ENCODE measurements around the gene CYB5D1.
"Not testable (repeated sequence)": the region's sequence is repeated elsewhere in the genome, so short reads cannot be mapped to it uniquely, and the experiment has no call there.

DNA sequence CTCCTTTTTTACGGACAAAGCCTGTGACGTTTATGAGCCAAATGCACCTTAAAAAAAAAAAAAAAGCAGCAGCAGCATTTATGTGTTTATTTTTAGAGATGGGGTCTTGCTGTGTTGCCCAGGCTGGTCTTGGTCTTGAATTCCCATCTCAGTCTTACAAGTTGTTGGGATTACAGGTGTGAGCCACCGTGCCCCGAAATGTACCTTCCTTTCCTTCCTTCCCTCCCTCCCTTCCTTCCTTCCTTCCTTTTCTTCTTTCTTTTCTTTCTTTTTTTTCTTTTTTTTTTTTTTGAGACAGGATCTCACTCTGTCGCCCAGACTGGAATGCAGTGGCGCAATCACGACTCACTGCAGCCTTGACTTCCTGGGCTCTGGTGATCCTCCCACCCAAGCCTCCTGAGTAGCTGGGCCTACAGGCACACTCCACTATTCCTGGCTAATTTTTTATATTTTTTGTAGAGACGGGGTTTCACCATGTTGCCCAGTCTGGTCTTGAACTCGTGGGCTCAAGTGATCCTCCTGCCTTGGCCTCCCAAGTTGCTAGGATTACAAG, 47.9 kb upstream of the CYB5D1 start:
- TF ChIP-seq, protein P1, sequence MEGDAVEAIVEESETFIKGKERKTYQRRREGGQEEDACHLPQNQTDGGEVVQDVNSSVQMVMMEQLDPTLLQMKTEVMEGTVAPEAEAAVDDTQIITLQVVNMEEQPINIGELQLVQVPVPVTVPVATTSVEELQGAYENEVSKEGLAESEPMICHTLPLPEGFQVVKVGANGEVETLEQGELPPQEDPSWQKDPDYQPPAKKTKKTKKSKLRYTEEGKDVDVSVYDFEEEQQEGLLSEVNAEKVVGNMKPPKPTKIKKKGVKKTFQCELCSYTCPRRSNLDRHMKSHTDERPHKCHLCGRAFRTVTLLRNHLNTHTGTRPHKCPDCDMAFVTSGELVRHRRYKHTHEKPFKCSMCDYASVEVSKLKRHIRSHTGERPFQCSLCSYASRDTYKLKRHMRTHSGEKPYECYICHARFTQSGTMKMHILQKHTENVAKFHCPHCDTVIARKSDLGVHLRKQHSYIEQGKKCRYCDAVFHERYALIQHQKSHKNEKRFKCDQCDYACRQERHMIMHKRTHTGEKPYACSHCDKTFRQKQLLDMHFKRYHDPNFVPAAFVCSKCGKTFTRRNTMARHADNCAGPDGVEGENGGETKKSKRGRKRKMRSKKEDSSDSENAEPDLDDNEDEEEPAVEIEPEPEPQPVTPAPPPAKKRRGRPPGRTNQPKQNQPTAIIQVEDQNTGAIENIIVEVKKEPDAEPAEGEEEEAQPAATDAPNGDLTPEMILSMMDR (IDR thresholded peaks at IDR 0.05): not testable (repeated sequence)
- not testable (repeated sequence) for TF ChIP-seq POLR2A (IDR thresholded peaks at IDR 0.05)
